Cardiac muscle cell (in vitro differentiated cells and primary cell): ENCODE data around the gene ZBTB9. TPM values are rescaled to one million over a fixed set of nuclear protein-coding genes. Genes with fewer than 3 reads are reported as not detected.
A peak's percentile ranks its signal among the peaks of the same experiment; 100 is the strongest.

Source experiments
- DNase-seq, 2 donors: peaks; one replicate each; pipeline versions ENCODE4 v3.0.0 to v3.0.0-alpha.2; 2010 to 2017; ENCODE audit warnings: low read depth in 1 of 2, low spot score in 1 of 2
- H3K27ac ChIP-seq: fragments of 200-600 bp; sonication (generic); 2 replicates; pipeline ENCODE4 v1.5.1; 2016
- H3K27me3 ChIP-seq: fragments of 200-600 bp; sonication (generic); 2 replicates; pipeline ENCODE4 v1.6.0; 2016; ENCODE audit warnings: control low read depth
- H3K36me3 ChIP-seq: fragments of 200-600 bp; sonication (generic); 2 replicates; pipeline ENCODE4 v1.5.1; 2016; ENCODE audit warnings: control low read depth
- H3K4me1 ChIP-seq: fragments of 200-600 bp; sonication (generic); 2 replicates; pipeline ENCODE4 v1.8.1; 2017; ENCODE audit warnings: low read depth, mild to moderate bottlenecking, mixed run types
- H3K4me3 ChIP-seq: fragments of 200-600 bp; sonication (generic); 2 replicates; pipeline ENCODE4 v1.5.1; 2016; ENCODE audit warnings: mild to moderate bottlenecking
- H3K9me3 ChIP-seq: fragments of 200-600 bp; sonication (generic); 2 replicates; pipeline ENCODE4 v1.5.1; 2017; ENCODE audit warnings: low read depth, mild to moderate bottlenecking, control low read depth
- CTCF ChIP-seq: IDR thresholded peaks from 2 replicates; pipeline ENCODE4 v1.5.1; 2012; ENCODE audit warnings: low read depth, mild to moderate bottlenecking, low read length
- polyA plus RNA-seq: library from polyadenylated mRNA; unstranded; fragments of >200 nt; fragmentation: Nextera tagmentation; extraction: Ambion mirVana; gene quantifications from 2 replicates; pipeline ENCODE4 v1.2.1, GENCODE V29; 2016
- total RNA-seq: library from RNA; depleted of rRNA; stranded (reverse); fragments of >200 nt; gene quantifications from 2 replicates; pipeline ENCODE4 v1.2.3, GENCODE V29; 2016

The ZBTB9 gene
- total and polyA plus RNA-seq, 2 experiments from 2014 or later, result 5.5 to 9.5 TPM

GRCh38 chr6:33430334-33430733 is 24.0 kb upstream of the ZBTB9 start:
- Histone ChIP-seq H3K4me3 (no peak overlapping the region), H3K27ac (peak overlapping the region; percentile 98)

GRCh38 chr6:33430991-33431879 is 23.1 kb upstream of the ZBTB9 start:
- Histone ChIP-seq H3K27me3 (no peaks in the 10 kb centered on the region), H3K27ac (peak overlapping the region; percentile 98), H3K36me3 (peaks cover 12% of the 10 kb centered on the region), H3K4me3 (peak overlapping the region; percentile 9), H3K9me3 (no peaks in the 10 kb centered on the region), H3K4me1 (peaks cover 57% of the 10 kb centered on the region)
- TF ChIP-seq CTCF, result no peak
- peak; percentile 68 to 86 for DNase-seq

More at GRCh38 chr6:33430334-33430733, 24.0 kb upstream of the ZBTB9 start:
- no peak for TF ChIP-seq CTCF
- no peak for DNase-seq
- H3K9me3 ChIP-seq, result no peaks in the 10 kb centered on the region
- no peaks in the 10 kb centered on the region for H3K27me3 ChIP-seq
- peaks cover 3% of the 10 kb centered on the region for H3K36me3 ChIP-seq
- H3K4me1 ChIP-seq, result peaks cover 57% of the 10 kb centered on the region

- Histone ChIP-seq H3K27me3 (no peaks in the 10 kb centered on the region), H3K36me3 (peaks cover 18% of the 10 kb centered on the region), H3K4me1 (peaks cover 55% of the 10 kb centered on the region), H3K9me3 (no peaks in the 10 kb centered on the region), H3K27ac (peak overlapping the region; percentile 98), H3K4me3 (peak overlapping the region; percentile 9)
- no peak for TF ChIP-seq CTCF
- DNase-seq, result no peak
Observed at GRCh38 chr6:33431880-33432541, 22.4 kb upstream of the ZBTB9 start.

- no peaks in the 10 kb centered on the region for H3K27me3 ChIP-seq
- H3K36me3 ChIP-seq, result peaks cover 24% of the 10 kb centered on the region
- no peaks in the 10 kb centered on the region for H3K9me3 ChIP-seq
- TF ChIP-seq CTCF, result no peak
- H3K4me1 ChIP-seq, result peaks cover 51% of the 10 kb centered on the region
- H3K27ac ChIP-seq, result peak overlapping the region; percentile 98
- peak overlapping the region; percentile 9 for H3K4me3 ChIP-seq
- no peak for DNase-seq
Observed at GRCh38 chr6:33432546-33432945, 21.8 kb upstream of the ZBTB9 start.

DNA sequence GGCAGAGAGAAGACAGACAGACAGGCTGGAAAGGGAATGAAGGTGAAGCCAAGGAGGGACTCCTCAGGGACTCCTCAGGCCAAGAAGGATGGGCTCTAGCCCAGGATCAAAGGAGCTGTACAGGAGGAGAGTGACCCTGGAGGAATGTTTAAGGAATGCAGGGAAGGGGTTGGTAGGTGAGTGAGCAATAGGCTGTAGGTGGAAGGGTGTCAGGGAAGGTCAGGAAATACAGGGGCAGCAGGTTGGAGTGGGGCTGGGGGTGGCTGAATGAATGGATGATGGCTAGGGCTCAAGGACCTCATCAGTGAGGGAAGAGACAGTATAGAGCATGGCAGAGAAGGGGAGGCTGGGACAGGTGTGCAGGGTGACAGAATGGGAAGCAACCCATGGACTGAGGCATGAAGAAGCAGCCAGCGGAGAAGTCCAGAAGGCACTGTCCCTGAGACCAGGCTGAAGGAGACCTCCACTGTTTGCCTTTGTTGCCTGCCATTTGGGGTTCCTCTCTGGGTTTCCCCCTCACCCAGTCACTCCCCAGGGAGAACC is 21.3 kb upstream of the ZBTB9 start:
- Histone ChIP-seq H3K27ac (peak overlapping the region; percentile 98), H3K4me1 (peaks cover 51% of the 10 kb centered on the region), H3K36me3 (peaks cover 29% of the 10 kb centered on the region), H3K27me3 (no peaks in the 10 kb centered on the region), H3K9me3 (no peaks in the 10 kb centered on the region), H3K4me3 (peak overlapping the region; percentile 10)
- no peak for DNase-seq
- no peak for TF ChIP-seq CTCF
